ENCODE measurements around the gene AKAP17A.
"Not testable (repeated sequence)": the region's sequence is repeated elsewhere in the genome, so short reads cannot be mapped to it uniquely, and the experiment has no call there.

AKAP17A gene

DNA sequence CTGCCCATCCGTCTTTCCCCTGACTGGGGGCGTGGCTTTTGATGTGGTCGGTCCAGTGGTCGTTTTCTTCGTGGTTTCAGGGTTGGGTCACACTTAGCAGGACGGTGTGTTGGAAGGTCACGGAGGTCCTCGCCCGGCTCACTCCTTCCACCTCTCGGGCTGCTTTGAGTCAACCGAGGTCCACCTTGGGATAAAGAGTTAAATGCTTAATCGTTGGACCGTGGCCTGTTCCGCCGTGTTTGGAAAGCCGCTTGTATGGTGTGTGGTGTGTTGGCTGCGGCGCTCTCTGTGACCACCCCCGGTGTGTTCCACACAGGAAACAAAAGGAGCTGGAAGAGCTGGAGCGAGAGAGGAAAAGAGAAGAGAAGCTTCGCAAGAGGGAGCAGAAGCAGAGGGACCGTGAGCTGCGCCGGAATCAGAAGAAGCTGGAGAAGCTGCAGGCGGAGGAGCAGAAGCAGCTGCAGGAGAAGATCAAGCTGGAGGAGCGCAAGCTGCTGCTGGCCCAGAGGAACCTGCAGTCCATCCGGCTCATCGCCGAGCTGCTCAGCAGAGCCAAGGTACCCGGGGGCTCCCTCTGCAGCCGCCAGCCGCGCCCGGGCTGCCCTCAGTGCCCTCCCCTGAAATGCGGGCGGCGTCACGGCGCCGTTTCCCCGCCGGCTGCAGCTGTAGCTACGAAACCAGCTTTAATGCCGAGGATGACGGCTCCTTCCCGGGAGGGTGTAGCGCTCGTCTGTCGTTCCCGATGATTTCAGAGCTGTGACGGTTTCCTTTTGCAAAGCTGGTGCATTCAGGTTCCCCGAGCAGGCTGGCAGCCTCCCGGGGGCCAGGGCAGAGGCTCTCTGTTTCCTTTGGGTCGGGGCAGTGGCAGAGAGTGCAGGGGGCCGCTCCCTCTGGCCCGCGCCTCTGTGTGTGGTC is 7.7 kb downstream of the AKAP17A start:
- DNase-seq, result peak in 7 of 42 donors; percentile 3 to 30 (median 13)
- intact Hi-C loops (cut with DNase I), result no loop called here

DNA sequence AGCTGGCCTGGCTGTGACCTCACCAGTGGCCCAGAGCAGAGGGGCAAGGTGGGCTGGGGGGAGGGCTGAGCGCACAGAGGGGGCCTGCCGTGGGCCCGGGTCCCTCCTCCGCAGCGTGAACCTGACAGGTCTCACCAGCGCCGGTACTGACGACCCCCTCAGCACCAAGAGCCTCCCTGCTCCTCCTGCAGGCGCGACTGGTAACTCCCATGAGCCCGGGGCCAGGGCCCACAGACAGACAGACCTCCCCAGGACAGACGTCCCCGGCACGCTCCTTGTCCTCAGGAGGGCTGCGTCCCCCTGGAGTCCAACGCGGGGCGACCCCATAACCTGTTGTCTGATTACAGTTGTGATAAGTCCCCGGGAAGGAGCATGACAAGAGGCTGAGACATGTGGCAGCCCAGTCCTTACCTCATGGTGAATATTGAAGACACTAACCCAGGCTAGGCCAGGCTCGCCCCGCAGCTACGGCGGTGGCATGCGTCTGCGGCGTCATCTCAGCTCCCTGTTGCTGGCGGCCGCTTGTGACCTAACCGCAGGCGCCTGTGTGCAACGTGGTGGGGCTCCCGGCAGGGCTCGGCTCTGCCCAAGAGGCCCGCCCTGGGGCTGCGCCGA is 8.5 kb downstream of the AKAP17A start:
- DNase-seq, result peak in 6 of 42 donors; percentile 6 to 36 (median 18)

GRCh38 chrX:1600406-1601050 is 9.1 kb downstream of the AKAP17A start:
- DNase-seq, result peak in 8 of 42 donors; percentile 4 to 34 (median 24)
- intact Hi-C loops (cut with DNase I), result no loop called here

More for the DNA sequence above, 8.5 kb downstream of the AKAP17A start:
- intact Hi-C loops (cut with DNase I), result no loop called here

GRCh38 chrX:1601051-1601767 is 9.8 kb downstream of the AKAP17A start:
- intact Hi-C loops (cut with DNase I), result no loop called here
- DNase-seq, result peak in 8 of 42 donors; percentile 1 to 37 (median 19)

DNA sequence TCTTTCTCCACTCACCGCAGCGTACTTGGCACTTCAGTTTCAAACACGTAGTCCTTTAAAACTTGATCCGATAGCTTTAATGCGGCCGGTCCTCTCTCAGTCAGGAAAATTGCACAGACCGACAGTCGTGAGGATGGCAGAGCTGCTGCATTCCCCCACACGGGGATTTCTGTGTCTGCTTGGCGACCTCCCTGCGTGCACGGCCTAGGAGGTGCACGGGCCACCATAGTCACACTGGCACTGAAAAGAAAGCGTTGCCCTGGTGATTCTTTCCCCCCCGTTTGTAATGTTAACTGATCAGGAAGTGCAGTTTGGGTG is 10.3 kb downstream of the AKAP17A start:
- intact Hi-C loops (cut with DNase I), result no loop called here

GRCh38 chrX:1602299-1602698 is 10.9 kb downstream of the AKAP17A start:
- peak in 2 of 42 donors; percentile 13 to 25 for DNase-seq
- intact Hi-C loops (cut with DNase I), result no loop called here

More for the DNA sequence above, 10.3 kb downstream of the AKAP17A start:
- DNase-seq, result peak in 5 of 42 donors; percentile 0 to 20 (median 14)

- intact Hi-C loops (cut with DNase I), result no loop called here
- DNase-seq, result peak in 17 of 42 donors; percentile 14 to 67 (median 39)
Measured at GRCh38 chrX:1606496-1606895, 15.1 kb downstream of the AKAP17A start.

GRCh38 chrX:1609311-1609710 is 17.9 kb downstream of the AKAP17A start:
- intact Hi-C loops (cut with DNase I), result no loop called here
- no peak for DNase-seq

GRCh38 chrX:1609762-1610161 is 18.4 kb downstream of the AKAP17A start:
- intact Hi-C loops (cut with DNase I), result no loop called here
- no peak for DNase-seq

- no peak for DNase-seq
- intact Hi-C loops (cut with DNase I), result no loop called here
Measured at GRCh38 chrX:1610166-1610565, 18.8 kb downstream of the AKAP17A start.

DNA sequence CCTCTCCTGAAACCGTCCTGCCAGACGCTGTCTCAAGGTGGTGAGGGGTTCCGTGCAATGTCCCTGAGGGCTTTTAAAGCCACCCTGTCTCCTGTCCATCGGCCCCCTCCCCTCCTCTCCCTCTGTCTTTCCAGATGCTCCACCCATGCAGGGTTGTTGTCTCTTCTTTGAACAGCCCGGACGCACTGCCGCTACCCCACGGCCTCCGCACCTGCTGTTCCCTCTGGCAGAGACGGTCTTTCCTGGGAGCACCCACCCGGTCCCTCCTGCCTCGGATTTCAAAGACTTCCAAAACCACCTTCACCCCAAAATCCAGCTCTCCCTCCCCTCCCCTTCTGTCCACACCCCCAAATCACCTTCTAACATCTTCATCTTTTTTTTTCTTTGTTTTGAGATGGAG is 19.3 kb downstream of the AKAP17A start:
- intact Hi-C loops (cut with DNase I), result no loop called here
- DNase-seq, result no peak

GRCh38 chrX:1612641-1613286 is 21.4 kb downstream of the AKAP17A start:
- intact Hi-C loops (cut with DNase I), result no loop called here
- DNase-seq, result no peak

GRCh38 chrX:1614927-1615326 is 23.5 kb downstream of the AKAP17A start, which contains the start of gene ASMT:
TSS of gene ASMT (plus strand) at chrX:1615059. CDS start at chrX:1615200, 141 bp downstream.
- intact Hi-C loops (cut with DNase I), result no loop called here
- no peak for DNase-seq

- no peak for DNase-seq
- intact Hi-C loops (cut with DNase I), result no loop called here
Measured at GRCh38 chrX:1618689-1619088, 27.3 kb downstream of the AKAP17A start.

DNA sequence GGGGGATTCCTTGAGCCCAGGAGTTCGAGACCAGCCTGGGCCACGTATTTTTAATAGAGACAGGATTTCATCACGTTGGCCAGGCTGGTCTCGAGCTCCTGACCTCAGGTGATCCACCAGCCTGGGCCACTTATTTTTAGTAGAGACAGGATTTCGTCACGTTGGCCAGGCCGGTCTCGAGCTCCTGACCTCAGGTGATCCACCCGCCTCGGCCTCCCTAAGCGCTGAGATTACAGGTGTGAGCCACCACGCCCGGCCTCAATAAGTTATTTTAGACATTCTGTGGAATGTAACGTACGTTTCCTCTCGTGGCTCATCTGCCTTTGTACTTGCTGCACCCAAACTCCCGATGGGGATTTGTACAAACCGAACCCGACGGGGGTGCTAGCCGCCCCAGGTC is 32.3 kb downstream of the AKAP17A start:
- DNase-seq, result no peak
- intact Hi-C loops (cut with DNase I), result no loop called here

- DNase-seq; intact Hi-C loops (cut with DNase I): not testable (repeated sequence)
Measured at GRCh38 chrX:1624158-1624860, 32.9 kb downstream of the AKAP17A start.

GRCh38 chrX:1624861-1625215 is 33.4 kb downstream of the AKAP17A start:
- DNase-seq; intact Hi-C loops (cut with DNase I): not testable (repeated sequence)

DNA sequence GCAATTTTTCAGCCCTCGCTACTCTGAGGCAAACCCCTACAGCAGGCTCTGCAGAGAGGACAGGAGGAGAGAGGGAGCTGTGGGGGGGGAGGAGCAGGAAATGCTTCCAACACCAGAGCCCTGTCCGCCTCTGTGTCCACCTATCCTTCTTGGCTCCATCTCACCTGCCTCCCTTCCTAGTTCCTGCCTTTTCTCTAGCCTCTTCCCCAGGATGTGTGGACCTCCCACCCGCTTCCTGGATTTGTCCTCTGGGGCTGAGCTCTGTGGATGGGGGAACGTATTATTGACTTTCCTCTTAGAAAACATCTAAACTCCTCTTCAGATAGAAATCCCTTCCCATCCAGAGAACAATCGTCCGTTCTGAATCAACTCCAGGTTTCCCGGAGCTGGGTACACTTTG is 37.8 kb downstream of the AKAP17A start:
- no peak for DNase-seq

More for the DNA sequence above, 37.8 kb downstream of the AKAP17A start:
- intact Hi-C loops (cut with DNase I), result no loop called here

Data from head of caudate nucleus (tissue), 42 donors.